GM10847 (cell line): ENCODE results near the gene DLL3.

ENCODE experiments used
- POLR2A ChIP-seq: IDR thresholded peaks from 2 replicates; pipeline ENCODE4 v1.6.1; 2011; ENCODE audit not compliant: insufficient read length; ENCODE audit errors: extremely low read depth

DLL3 gene

GRCh38 chr19:39555883-39556282 is 57.1 kb downstream of the DLL3 start:
- TF ChIP-seq POLR2A, result no peak
